CD4-positive, alpha-beta T cell treated with Interleukin-10 for 1 hour (primary cell): ENCODE results near the gene GSTA1.
"Not testable (repeated sequence)": the region's sequence is repeated elsewhere in the genome, so short reads cannot be mapped to it uniquely, and the experiment has no call there.

Source experiments
- DNase-seq: peaks from one replicate; pipeline ENCODE4 v3.0.0-alpha.2; 2020

The GSTA1 gene

GRCh38 chr6:52802806-52803205, 810 bp downstream of the GSTA1 start:
- DNase-seq: no peak

- no peak for DNase-seq
Measured at GRCh38 chr6:52801188-52801841, 2.3 kb downstream of the GSTA1 start.

DNA sequence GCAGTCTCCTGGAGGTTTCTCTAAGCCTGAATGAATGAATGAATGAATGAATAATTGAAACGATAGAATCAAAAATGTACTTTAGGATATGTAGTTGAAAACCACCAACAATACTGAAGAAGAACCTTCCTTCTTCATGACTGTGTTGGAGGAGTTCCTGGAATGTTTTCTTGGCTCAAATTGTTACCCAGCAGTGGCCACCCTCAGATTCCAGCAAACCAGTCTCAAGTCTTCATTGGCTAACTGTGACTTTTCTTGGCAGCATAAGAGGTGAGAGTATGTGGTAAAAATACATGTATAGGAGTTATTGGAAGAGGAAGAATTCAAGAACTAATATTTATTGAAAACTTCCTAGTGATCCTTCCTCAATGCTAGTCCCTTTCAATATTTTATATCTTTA, 4.3 kb downstream of the GSTA1 start:
- DNase-seq: not testable (repeated sequence)

DNA sequence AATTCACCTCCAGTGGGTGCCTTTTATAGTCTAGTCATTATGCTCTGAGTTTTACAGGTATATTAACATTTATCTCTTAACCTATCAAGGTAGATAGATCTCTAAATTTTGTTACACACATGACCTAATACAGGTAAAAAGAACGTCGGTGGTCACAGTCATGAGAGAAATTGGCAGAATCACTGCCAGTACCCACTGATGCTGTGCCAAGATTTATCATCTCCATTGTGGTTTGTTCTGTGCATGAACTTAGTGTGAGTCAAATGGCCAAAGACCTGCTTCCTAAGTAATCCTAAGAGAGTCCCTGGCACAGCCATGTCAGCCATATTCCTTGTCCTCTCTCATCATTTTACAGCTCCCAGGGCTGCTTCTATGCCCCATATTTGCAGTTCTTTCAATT, 9.2 kb downstream of the GSTA1 start:
- DNase-seq: not testable (repeated sequence)

DNA sequence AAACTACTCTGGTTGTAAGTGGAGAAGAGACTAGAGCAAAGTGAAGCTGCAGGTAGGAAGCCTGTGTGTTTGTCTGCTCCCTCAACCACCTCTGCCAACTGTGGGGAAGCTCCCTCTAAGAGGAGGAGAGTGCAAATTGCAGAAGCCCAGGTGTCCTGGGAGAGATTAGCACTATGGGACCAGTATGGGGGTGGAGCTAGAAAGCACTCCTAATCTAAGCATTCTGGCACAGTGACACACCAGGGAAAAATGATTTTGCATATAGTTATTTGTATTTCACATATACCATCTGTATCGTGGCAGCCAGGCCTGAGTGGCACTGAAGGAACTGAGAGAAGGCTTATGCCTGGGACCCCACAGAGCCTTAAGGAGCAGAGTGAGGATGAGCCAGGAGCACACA, 12.8 kb downstream of the GSTA1 start:
- DNase-seq: no peak

GRCh38 chr6:52789658-52790057, 14.0 kb downstream of the GSTA1 start:
- not testable (repeated sequence) for DNase-seq

- DNase-seq: no peak
Measured at GRCh38 chr6:52788478-52788877, 15.1 kb downstream of the GSTA1 start.

GRCh38 chr6:52787917-52788316, 15.7 kb downstream of the GSTA1 start:
- no peak for DNase-seq

DNA sequence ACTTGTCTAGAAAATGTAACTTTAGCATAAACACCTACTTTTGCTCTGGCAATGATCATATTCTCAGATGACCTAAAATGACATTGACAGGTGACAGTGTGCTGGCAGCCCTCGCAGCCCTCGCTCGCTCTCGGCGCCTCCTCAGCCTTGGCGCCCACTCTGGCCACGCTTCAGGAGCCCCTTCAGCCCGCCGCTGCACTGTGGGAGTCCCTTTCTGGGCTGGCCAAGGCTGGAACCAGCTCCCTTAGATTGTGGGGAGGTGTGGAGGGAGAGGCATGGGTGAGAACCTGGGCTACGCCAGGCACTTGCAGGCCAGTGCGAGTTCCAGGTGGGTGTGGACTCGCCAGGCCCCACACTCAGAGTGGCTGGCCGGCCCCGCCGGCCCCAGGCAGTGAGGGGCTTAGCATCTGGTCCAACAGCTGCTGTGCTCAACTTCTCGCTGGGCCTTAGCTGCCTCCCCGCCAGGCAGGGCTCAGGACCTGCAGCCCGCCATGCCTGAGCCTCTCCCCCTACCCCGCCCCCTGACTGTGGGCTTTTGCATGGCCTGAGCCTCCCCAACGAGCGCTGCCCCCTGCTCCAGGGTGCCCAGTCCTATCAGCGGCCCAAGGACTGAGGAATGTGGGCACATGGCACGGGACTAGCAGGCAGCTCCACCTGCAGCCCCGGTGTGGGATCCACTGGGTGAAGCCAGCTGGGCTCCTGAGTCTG, 17.2 kb downstream of the GSTA1 start:
- DNase-seq: no peak

- not testable (repeated sequence) for DNase-seq
Measured at GRCh38 chr6:52782696-52783274, 20.8 kb downstream of the GSTA1 start.

DNA sequence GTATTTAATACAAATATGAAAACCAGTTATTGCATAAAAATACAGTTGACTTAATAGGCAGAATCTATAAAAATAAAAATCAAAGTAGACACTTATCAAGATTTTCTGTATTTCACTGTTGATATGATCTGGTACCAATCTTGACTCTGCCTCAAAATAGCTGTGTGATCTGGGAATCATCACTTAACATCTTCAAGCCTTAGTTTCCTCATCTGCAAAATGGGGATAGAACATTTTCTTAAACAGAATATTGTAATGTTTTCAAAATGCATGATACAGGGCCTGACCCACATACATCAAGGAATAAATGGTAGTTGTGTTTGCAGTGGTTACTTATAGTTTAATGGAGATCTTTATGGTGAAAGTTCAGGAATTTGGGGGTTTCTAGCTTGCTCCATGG, 21.4 kb downstream of the GSTA1 start:
- not testable (repeated sequence) for DNase-seq

DNA sequence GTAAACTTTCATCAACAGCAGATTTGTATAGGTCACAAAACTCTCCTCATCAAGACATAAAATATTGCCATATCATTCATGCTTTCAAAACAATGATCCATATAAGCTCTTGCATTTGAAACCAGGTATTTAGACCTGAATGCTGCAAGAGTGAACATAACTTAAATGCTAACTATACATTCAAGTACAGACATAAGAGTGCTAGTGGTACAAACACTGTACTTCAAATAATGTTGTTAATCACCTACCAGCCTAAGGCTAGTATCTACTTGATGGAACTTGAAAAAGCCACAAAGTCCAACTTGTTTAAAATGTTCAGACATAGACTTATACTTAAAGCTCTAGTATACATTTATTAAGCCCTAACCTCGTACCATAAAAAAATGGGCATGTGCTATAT, 24.4 kb downstream of the GSTA1 start:
- DNase-seq: no peak

DNA sequence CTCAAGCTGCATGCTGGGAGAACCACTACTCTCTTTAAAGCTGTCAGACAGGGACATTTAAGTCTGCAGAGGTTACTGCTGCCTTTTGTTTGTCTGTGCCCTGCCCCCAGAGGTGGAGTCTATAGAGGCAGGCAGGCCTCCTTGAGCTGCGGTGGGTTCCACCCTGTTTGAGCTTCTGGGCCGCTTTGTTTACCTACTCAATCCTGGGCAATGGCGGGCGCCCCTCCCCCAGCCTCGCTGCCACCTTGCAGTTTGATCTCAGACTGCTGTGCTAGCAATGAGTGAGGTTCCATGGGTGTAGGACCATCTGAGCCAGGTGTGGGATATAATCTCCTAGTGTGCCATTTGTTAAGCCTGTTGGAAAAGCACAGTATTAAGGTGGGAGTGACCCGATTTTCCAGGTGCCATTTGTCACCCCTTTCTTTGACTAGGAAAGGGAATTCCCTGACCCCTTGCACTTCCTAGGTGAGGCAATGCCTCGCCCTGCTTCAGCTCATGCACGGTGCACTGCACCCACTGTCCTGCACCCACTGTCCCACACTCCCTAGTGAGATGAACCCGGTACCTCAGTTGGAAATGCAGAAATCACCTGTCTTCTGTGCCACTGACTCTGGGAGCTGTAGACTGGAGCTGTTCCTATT, 26.8 kb downstream of the GSTA1 start:
- DNase-seq: not testable (repeated sequence)

DNA sequence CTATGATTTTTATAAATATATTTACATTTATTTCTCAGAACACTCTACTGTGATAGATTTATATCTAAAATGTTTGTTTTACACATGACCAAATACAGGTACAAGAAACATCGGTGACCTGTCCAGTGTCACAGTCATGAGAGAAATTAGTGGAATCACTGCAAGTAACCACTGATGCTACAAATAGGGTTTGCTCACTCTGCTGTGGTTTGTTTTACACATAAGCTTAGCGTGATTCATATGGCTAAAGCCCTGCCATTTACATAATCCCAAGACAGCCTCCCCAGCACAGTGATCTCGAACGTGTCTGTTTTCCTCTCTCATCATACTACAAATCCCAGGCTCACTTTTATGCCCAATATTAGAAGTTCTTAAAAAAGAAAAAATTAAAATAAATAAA, 34.2 kb downstream of the GSTA1 start:
- DNase-seq: not testable (repeated sequence)

GRCh38 chr6:52767658-52768057, 36.0 kb downstream of the GSTA1 start:
- DNase-seq: not testable (repeated sequence)

DNA sequence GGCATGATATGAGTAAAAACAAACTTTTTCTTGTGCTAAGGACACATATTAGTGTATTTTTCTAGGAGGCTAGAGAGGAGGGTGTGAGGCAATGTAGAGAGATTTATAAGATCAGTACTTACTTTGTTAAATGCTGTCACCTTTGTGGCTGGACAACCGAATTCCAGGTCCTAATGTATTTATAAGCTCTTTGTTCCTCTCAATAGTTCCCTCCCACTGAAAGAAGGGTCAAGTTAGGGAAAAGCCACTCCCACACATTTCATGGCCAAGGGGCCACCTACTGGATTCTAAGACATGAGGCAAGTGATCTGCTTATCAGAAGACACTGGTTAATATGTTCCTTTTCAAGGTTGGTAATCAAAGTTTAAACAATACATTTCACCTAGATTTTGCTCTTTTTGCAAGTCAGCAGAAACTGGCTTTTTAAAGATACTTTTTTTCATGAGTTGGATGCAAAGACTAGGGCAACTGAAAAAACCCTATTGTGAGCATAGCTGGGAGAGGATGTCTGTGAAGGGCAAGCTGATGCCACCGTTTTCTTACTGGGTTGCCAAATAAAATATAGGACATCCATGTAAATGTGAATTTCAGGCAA, 40.2 kb downstream of the GSTA1 start, which contains the start of gene GSTA2:
GSTA2 (minus strand) TSS at position 154 of the 595 bp plus-strand sequence. CDS start 5,528 bp downstream, outside the sequence.
- not testable (repeated sequence) for DNase-seq

DNA sequence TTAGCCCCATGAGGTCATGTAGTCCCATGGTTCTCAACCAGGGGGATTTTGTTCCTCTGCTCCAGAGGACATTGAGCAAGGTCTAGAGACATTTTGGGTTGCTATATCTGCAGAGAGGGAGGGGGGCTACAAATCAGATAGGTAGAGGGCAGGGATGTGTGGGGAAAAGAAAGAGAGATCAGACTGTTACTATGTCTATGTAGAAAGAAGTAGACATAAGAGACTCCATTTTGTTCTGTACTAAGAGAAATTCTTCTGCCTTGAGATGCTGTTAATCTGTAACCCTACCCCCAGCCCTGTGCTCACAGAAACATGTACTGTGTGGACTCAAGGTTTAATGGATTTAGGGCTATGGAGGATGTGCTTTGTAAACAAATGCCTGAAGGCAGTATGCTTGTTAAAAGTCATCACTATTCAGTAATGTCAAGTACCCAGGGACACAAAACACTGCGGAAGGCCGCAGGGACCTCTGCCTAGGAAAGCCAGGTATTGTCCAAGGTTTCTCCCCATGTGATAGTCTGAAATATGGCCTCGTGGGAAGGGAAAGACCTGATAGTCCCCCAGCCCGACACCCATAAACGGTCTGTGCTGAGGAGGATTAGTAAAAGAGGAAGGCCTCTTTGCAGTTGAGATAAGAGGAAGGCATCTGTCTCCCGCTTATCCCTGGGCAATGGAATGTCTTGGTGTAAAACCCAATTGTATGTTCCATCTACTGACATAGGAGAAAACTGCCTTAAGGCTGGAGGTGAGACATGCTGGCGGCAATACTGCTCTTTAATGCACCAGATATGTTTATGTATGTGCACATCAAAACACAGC, 41.7 kb downstream of the GSTA1 start:
- DNase-seq: not testable (repeated sequence)

- DNase-seq: no peak
Measured at GRCh38 chr6:52760105-52760765, 43.4 kb downstream of the GSTA1 start.

- DNase-seq: no peak
Measured at GRCh38 chr6:52759085-52759484, 44.5 kb downstream of the GSTA1 start.

- DNase-seq: not testable (repeated sequence)
Measured at GRCh38 chr6:52757651-52758338, 45.8 kb downstream of the GSTA1 start.

- no peak for DNase-seq
Measured at GRCh38 chr6:52754443-52754842, 49.2 kb downstream of the GSTA1 start.
